H1 (cell line): ENCODE data around the gene TENT5A. TPM values are rescaled to one million over a fixed set of nuclear protein-coding genes. Genes with fewer than 3 reads are reported as not detected.

Experiments
- CTCF ChIA-PET: fragments of 300-600 bp; sonication (Branson Sonifier 250); formaldehyde crosslinking; loops from one replicate; lab custom pipeline; 2021; ENCODE audit not compliant: partially characterized antibody; lab: Charles Lee
- POLR2A ChIA-PET: fragments of 300-600 bp; sonication (Branson Sonifier 250); formaldehyde crosslinking; loops from one replicate; lab custom pipeline; 2021; ENCODE audit warnings: inconsistent platforms; ENCODE audit not compliant: partially characterized antibody; lab: Charles Lee
- DNase-seq, 2 experiments: peaks; one replicate each; pipeline versions ENCODE4 v3.0.0 to v3.0.0-alpha.2; 2010 to 2022; ENCODE audit warnings: low spot score in 2 of 2, low read depth in 1 of 2, mixed read lengths in 1 of 2
- FAIRE-seq: peaks from 2 replicates; lab custom pipeline; 2011; peaks lifted over from hg19 to GRCh38; lab: Jason Lieb, UNC
- H2AFZ ChIP-seq: 2 replicates; pipeline ENCODE4 v1.8.1; 2012; ENCODE audit warnings: low read length, inconsistent platforms
- H2AK5ac ChIP-seq: 2 replicates; pipeline ENCODE4 v1.6.1; 2013; ENCODE audit warnings: low read depth, low read length
- H2BK120ac ChIP-seq: replicated peaks from 2 replicates; pipeline ENCODE3; 2013; ENCODE audit warnings: low read depth, low read length, inconsistent platforms
- H2BK12ac ChIP-seq: 2 replicates; pipeline ENCODE4 v1.6.1; 2013; ENCODE audit warnings: low read depth, low read length
- H2BK15ac ChIP-seq: 2 replicates; pipeline ENCODE4 v1.6.1; 2013; ENCODE audit warnings: low read length
- H2BK20ac ChIP-seq: 2 replicates; pipeline ENCODE4 v1.6.1; 2013; ENCODE audit warnings: low read length
- H2BK5ac ChIP-seq: 2 replicates; pipeline ENCODE4 v1.6.1; 2013; ENCODE audit warnings: low read depth, low read length
- H3K14ac ChIP-seq: 2 replicates; pipeline ENCODE4 v1.6.1; 2013; ENCODE audit warnings: inconsistent platforms; ENCODE audit not compliant: insufficient read length
- H3K18ac ChIP-seq: 2 replicates; pipeline ENCODE4 v1.6.1; 2013; ENCODE audit warnings: low read length; ENCODE audit errors: extremely low read depth
- H3K23ac ChIP-seq: 2 replicates; pipeline ENCODE4 v1.6.1; 2013; ENCODE audit warnings: inconsistent platforms; ENCODE audit not compliant: insufficient read length
- H3K23me2 ChIP-seq: 2 replicates; pipeline ENCODE4 v1.6.1; 2013; ENCODE audit warnings: low read depth, low read length
- H3K27ac ChIP-seq: 2 replicates; pipeline ENCODE4 v1.6.1; 2011; ENCODE audit warnings: low read depth, low read length, inconsistent platforms
- H3K27me3 ChIP-seq, 4 experiments: replicated peaks in 1 of 4; 1 replicate in 1 of 4; 2 replicates in 3 of 4; pipeline versions ENCODE4 v1.6.1 to v1.8.1; 2011 to 2013; ENCODE audit warnings: low read length in 3 of 4, mild to moderate bottlenecking in 3 of 4, inconsistent platforms in 2 of 4, mixed read lengths in 2 of 4, moderate library complexity in 1 of 4; ENCODE audit not compliant: control insufficient read depth in 3 of 4, insufficient read depth in 3 of 4; ENCODE audit errors: extremely low read depth in 1 of 4
- H3K36me3 ChIP-seq, 4 experiments: 2 replicates each; pipeline versions ENCODE4 v1.6.1 to v1.8.1; 2011 to 2013; ENCODE audit warnings: mild to moderate bottlenecking in 4 of 4, low read length in 3 of 4, moderate library complexity in 2 of 4, control low read depth in 1 of 4, inconsistent platforms in 1 of 4; ENCODE audit not compliant: insufficient read depth in 4 of 4, control insufficient read depth in 2 of 4
- H3K4ac ChIP-seq: replicated peaks from 2 replicates; pipeline ENCODE3; 2013; ENCODE audit warnings: low read length, low read depth, mixed read lengths, inconsistent platforms; ENCODE audit not compliant: insufficient read length
- H3K4me1 ChIP-seq, 4 experiments: replicated peaks in 1 of 4; 1 replicate in 1 of 4; 2 replicates in 3 of 4; pipeline versions ENCODE4 v1.6.1 to v1.8.1; 2011 to 2013; ENCODE audit warnings: low read length in 3 of 4, inconsistent platforms in 2 of 4, mixed read lengths in 1 of 4; ENCODE audit not compliant: insufficient read depth in 4 of 4, control insufficient read depth in 3 of 4
- H3K4me2 ChIP-seq, 2 experiments: 2 replicates each; pipeline versions ENCODE4 v1.6.1 to v1.8.1; 2011 to 2013; ENCODE audit warnings: low read depth in 2 of 2, low read length in 2 of 2, control low read depth in 1 of 2, inconsistent platforms in 1 of 2, mild to moderate bottlenecking in 1 of 2; ENCODE audit not compliant: insufficient read depth in 1 of 2
- H3K4me3 ChIP-seq, 4 experiments: fragments of 200-600, 300-600 bp in 1 of 4; sonication (generic), shearing (Covaris generic), sonication (Bioruptor Twin) in 1 of 4; 2 replicates each; pipeline versions ENCODE4 v1.5.1 to v1.8.1; 2011 to 2016; ENCODE audit warnings: low read length in 4 of 4, low read depth in 3 of 4, control low read depth in 2 of 4, inconsistent platforms in 2 of 4, mild to moderate bottlenecking in 2 of 4, mixed read lengths in 1 of 4, moderate library complexity in 1 of 4; ENCODE audit not compliant: insufficient read depth in 2 of 4; ENCODE audit errors: extremely low read depth in 1 of 4
- H3K56ac ChIP-seq: replicated peaks from 2 replicates; pipeline ENCODE3; 2013; ENCODE audit warnings: low read depth, mild to moderate bottlenecking, mixed read lengths, low read length, inconsistent platforms; ENCODE audit not compliant: insufficient read length
- H3K79me1 ChIP-seq: 2 replicates; pipeline ENCODE4 v1.6.1; 2013; ENCODE audit warnings: low read depth, low read length, control low read depth
- H3K79me2 ChIP-seq, 2 experiments: 2 replicates each; pipeline versions ENCODE4 v1.6.1 to v1.8.1; 2012 to 2013; ENCODE audit warnings: low read length in 2 of 2, mild to moderate bottlenecking in 2 of 2, inconsistent platforms in 1 of 2; ENCODE audit not compliant: insufficient read depth in 2 of 2, control insufficient read depth in 1 of 2
- H3K9ac ChIP-seq, 4 experiments: replicated peaks in 1 of 4; 1 replicate in 1 of 4; 2 replicates in 3 of 4; pipeline versions ENCODE4 v1.6.1 to v1.8.1; 2011 to 2013; ENCODE audit warnings: low read depth in 3 of 4, low read length in 3 of 4, control low read depth in 2 of 4, mild to moderate bottlenecking in 2 of 4, moderate library complexity in 2 of 4, inconsistent platforms in 1 of 4; ENCODE audit errors: extremely low read depth in 1 of 4
- H3K9me3 ChIP-seq, 2 experiments: 2 replicates each; pipeline versions ENCODE4 v1.6.1 to v1.8.1; 2012 to 2013; ENCODE audit warnings: mild to moderate bottlenecking in 2 of 2, moderate library complexity in 2 of 2, control low read depth in 1 of 2, inconsistent platforms in 1 of 2, low read depth in 1 of 2, low read length in 1 of 2, mixed read lengths in 1 of 2; ENCODE audit not compliant: insufficient read depth in 2 of 2
- H4K20me1 ChIP-seq, 2 experiments: replicated peaks in 1 of 2; 2 replicates each; pipeline versions ENCODE3 to v1.8.1; 2011 to 2013; ENCODE audit warnings: inconsistent platforms in 2 of 2, low read length in 2 of 2, mild to moderate bottlenecking in 1 of 2; ENCODE audit not compliant: insufficient read depth in 2 of 2, control insufficient read depth in 1 of 2
- H4K5ac ChIP-seq: 2 replicates; pipeline ENCODE4 v1.6.1; 2013; ENCODE audit warnings: low read length, low read depth, mixed read lengths, inconsistent platforms; ENCODE audit not compliant: insufficient read length
- H4K8ac ChIP-seq: 2 replicates; pipeline ENCODE4 v1.8.0; 2013; ENCODE audit warnings: mild to moderate bottlenecking, moderate library complexity, low read length, inconsistent platforms; ENCODE audit not compliant: insufficient read depth; ENCODE audit errors: extremely low read depth
- H4K91ac ChIP-seq: replicated peaks from 2 replicates; pipeline ENCODE3; 2013; ENCODE audit warnings: low read length, mixed read lengths, inconsistent platforms; ENCODE audit not compliant: insufficient read length
- CTBP2 ChIP-seq: IDR thresholded peaks from 2 replicates; pipeline ENCODE4 v1.7.0; 2011; ENCODE audit warnings: borderline replicate concordance, mild to moderate bottlenecking, moderate library complexity, mixed read lengths, low read length; ENCODE audit not compliant: insufficient read depth, insufficient read length
- RFX5 ChIP-seq: IDR thresholded peaks from 2 replicates; pipeline ENCODE4 v1.6.1; 2011; ENCODE audit warnings: low read depth, low read length, improper control_type of control experiment, borderline replicate concordance
- WGBS, 2 experiments: shearing (Covaris generic) in 1 of 2; methylation state at CpG; one replicate each; pipeline versions ENCODE4 v1.1.6 to v1.1.7; 2013 to 2015; ENCODE audit warnings: low lambda C conversion rate in 2 of 2, mixed read lengths in 2 of 2, inconsistent platforms in 1 of 2, low coverage in 1 of 2, missing lambda C conversion rate in 1 of 2; ENCODE audit not compliant: insufficient replicate concordance in 2 of 2, insufficient coverage in 1 of 2, insufficient read length in 1 of 2; ENCODE audit errors: extremely low coverage in 1 of 2, missing lambda C conversion rate in 1 of 2; 5-methylcytosine and 5-hydroxymethylcytosine counted together
- polyA plus RNA-seq, 7 experiments: library from polyadenylated mRNA; depleted of rRNA in 3 of 7; stranded (reverse) in 5 of 7; unstranded in 2 of 7; fragments of >200 nt in 5 of 7; fragments of 200-250 nt in 2 of 7; gene quantifications; 1 replicate in 5 of 7; 2 replicates in 1 of 7; 4 replicates in 1 of 7; pipeline versions ENCODE4 v1.2.1 to v1.2.3, GENCODE V29; 2011 to 2013; ENCODE audit warnings: missing spikeins in 2 of 7, mixed read lengths in 2 of 7
- total RNA-seq: library from RNA; stranded (reverse); fragmentation: NEBNext Ultra II Directional; extraction: Animal tissue kit (Norgen Biotek cat#: 25700); gene quantifications from 2 replicates; pipeline ENCODE4 v1.2.1, GENCODE V29; 2021

The TENT5A gene
- total and polyA plus RNA-seq, 2 of the 8 experiments (the other 6 are each of a cell fraction or from before 2014, with no cell fraction given): 0.91 to 2.9 TPM

GRCh38 chr6:81773887-81774286, 21.4 kb upstream of the TENT5A start:
- Histone ChIP-seq H3K4me3 (no peak overlapping the region), H3K56ac (no peak overlapping the region), H3K79me1 (no peaks in the 10 kb centered on the region), H2BK120ac (no peak overlapping the region), H2AK5ac (no peak overlapping the region), H4K5ac (no peak overlapping the region), H3K23me2 (no peaks in the 10 kb centered on the region), H3K23ac (no peak overlapping the region), H2BK15ac (no peak overlapping the region), H3K27me3 (no peaks in the 10 kb centered on the region), H3K9me3 (no peaks in the 10 kb centered on the region), H2BK5ac (no peak overlapping the region), H3K4ac (no peak overlapping the region), H3K27ac (no peak overlapping the region), H2BK20ac (no peak overlapping the region)
- 98% methylated on average over 2 of the region's 2 CpGs; no CpG with 5 or more reads in 1 of the 2 experiments for WGBS, 2 experiments
- DNase-seq: no peak
- TF ChIP-seq CTBP2: no peak
- no peak for TF ChIP-seq RFX5
- TF ChIP-seq, all 59 proteins: peak for 0
- peaks cover 0 to 5% (median 3%) of the 10 kb centered on the region in 4 experiments; a peak in 2 of 7 replicates for H3K4me1 ChIP-seq
- no peak overlapping the region for H2BK12ac ChIP-seq
- H3K18ac ChIP-seq: no peak overlapping the region
- no peaks in the 10 kb centered on the region for H3K36me3 ChIP-seq
- H2AFZ ChIP-seq: no peak overlapping the region
- H4K20me1 ChIP-seq: no peaks in the 10 kb centered on the region
- ChIA-PET CTCF (no interaction called here), POLR2A (no interaction called here)
- H3K9ac ChIP-seq: no peak overlapping the region
- no peak overlapping the region for H4K91ac ChIP-seq
- H3K14ac ChIP-seq: no peak overlapping the region
- H3K79me2 ChIP-seq: no peaks in the 10 kb centered on the region
- no peak overlapping the region for H3K4me2 ChIP-seq
- H4K8ac ChIP-seq: no peak overlapping the region
- FAIRE-seq: no peak
